Gastroesophageal sphincter (tissue), 4 donors: ENCODE data around the gene NRXN2. TPM values are rescaled to one million over a fixed set of nuclear protein-coding genes. Genes with fewer than 3 reads are reported as not detected.

Experiments used
- ATAC-seq: fragments of 150-250 bp; one replicate; pipeline ENCODE4 v1.9.1; 2016; ENCODE audit warnings: mild to moderate bottlenecking, moderate library complexity
- H3K27ac ChIP-seq, 4 donors: fragments of 200-600 bp; sonication (generic) in 3 of 4; 1 replicate in 3 of 4; 2 replicates in 1 of 4; pipeline ENCODE4 v1.5.1; 2016 to 2019
- H3K27me3 ChIP-seq: fragments of 200-600 bp; sonication (generic); one replicate; pipeline ENCODE4 v1.5.1; 2019
- H3K36me3 ChIP-seq, 2 donors: fragments of 200-600 bp; sonication (generic); one replicate each; pipeline ENCODE4 v1.5.1; 2019; ENCODE audit warnings: control low read depth in 1 of 2
- H3K4me1 ChIP-seq, 3 donors: fragments of 200-600 bp; sonication (generic); 1 replicate in 2 of 3; 2 replicates in 1 of 3; pipeline ENCODE4 v1.5.1; 2016 to 2019; ENCODE audit warnings: control low read depth in 2 of 3
- H3K4me3 ChIP-seq, 2 donors: fragments of 200-600 bp; sonication (generic); one replicate each; pipeline ENCODE4 v1.5.1; 2019; ENCODE audit warnings: mild to moderate bottlenecking in 1 of 2, moderate library complexity in 1 of 2
- H3K9me3 ChIP-seq, 3 donors: fragments of 200-600 bp; sonication (generic); one replicate each; pipeline ENCODE4 v1.5.1; 2017 to 2019; ENCODE audit warnings: control low read depth in 2 of 3
- EP300 ChIP-seq: sonication (generic); formaldehyde crosslinking; IDR thresholded peaks from one replicate; pipeline ENCODE4 v1.6.1; 2017; ENCODE audit warnings: antibody characterized with exemption, mild to moderate bottlenecking
- POLR2A ChIP-seq, 2 donors: fragments of 450-650 bp; IDR thresholded peaks; one replicate each; pipeline ENCODE4 v1.6.1; 2017; ENCODE audit warnings: antibody characterized with exemption in 2 of 2, mild to moderate bottlenecking in 2 of 2, moderate library complexity in 1 of 2
- POLR2AphosphoS5 ChIP-seq: sonication (generic); formaldehyde crosslinking; IDR thresholded peaks from one replicate; pipeline ENCODE4 v1.6.1; 2017; ENCODE audit warnings: antibody characterized with exemption
- WGBS, 2 donors: methylation state at CpG; one replicate each; pipeline ENCODE4 v1.1.5; 2018; ENCODE audit warnings: low coverage in 1 of 2; 5-methylcytosine and 5-hydroxymethylcytosine counted together
- total RNA-seq, 4 donors: library from RNA; depleted of rRNA; stranded (reverse); fragments of >200 nt; gene quantifications; one replicate each; pipeline ENCODE4 v1.1.0, GENCODE V29; 2016
- TF ChIP-seq, protein P1 (sequence below), 4 experiments: fragments of 200-600 bp in 2 of 4; fragments of 450-650 bp in 2 of 4; sonication (generic) in 1 of 4; IDR thresholded peaks; one replicate each; pipeline ENCODE4 v1.5.1; 2017 to 2019; ENCODE audit warnings: antibody characterized with exemption in 4 of 4, mild to moderate bottlenecking in 2 of 4, moderate library complexity in 2 of 4

The NRXN2 gene
- total RNA-seq, 4 donors from 2014 or later: 3.4 to 25.4 (median 5.0) TPM

DNA sequence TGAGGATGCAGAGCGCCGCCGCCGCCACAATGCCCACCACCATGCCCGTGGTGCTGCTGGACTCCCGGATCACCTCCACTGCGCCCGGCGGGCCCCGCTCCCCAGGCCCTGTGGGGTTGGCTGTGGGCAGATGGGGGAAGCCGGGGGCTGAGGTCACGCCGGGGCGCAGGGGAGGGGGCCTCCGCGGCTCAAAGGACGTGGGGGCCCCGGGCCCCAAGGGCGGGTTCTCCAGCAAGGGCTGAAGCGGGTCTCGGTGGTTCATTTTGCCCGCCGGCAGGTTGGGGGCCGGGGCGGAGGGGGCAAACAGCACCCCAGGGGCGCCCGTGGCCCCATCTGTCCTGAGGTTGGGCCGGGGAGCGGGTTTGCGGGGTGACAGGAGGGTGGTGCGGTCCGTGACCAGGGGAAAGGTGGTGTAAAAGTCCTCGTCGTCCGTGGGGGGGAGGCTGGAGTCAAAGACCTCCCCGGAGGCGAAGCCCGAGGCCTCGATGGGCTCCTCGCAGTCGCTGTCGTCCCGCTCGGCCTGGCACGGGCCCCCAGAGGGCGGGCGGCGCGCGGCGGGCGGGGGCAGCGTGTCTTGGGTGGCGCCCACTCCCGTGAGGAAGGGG, 115.5 kb downstream of the NRXN2 start:
- H3K9me3 ChIP-seq: no peaks in the 10 kb centered on the region
- H3K27ac ChIP-seq: peak overlapping the region in 3 of 4 donors; percentile 16 to 57 (median 17)
- ATAC-seq: no peak
- peak overlapping the region; percentile 28 to 40 for H3K4me3 ChIP-seq
- H3K4me1 ChIP-seq: peaks cover 0 to 12% (median 4%) of the 10 kb centered on the region in 3 donors
- TF ChIP-seq POLR2A (IDR thresholded peaks at IDR 0.05): no peak
- TF ChIP-seq POLR2AphosphoS5: no peak
- TF ChIP-seq EP300: no peak
- TF ChIP-seq, protein P1, sequence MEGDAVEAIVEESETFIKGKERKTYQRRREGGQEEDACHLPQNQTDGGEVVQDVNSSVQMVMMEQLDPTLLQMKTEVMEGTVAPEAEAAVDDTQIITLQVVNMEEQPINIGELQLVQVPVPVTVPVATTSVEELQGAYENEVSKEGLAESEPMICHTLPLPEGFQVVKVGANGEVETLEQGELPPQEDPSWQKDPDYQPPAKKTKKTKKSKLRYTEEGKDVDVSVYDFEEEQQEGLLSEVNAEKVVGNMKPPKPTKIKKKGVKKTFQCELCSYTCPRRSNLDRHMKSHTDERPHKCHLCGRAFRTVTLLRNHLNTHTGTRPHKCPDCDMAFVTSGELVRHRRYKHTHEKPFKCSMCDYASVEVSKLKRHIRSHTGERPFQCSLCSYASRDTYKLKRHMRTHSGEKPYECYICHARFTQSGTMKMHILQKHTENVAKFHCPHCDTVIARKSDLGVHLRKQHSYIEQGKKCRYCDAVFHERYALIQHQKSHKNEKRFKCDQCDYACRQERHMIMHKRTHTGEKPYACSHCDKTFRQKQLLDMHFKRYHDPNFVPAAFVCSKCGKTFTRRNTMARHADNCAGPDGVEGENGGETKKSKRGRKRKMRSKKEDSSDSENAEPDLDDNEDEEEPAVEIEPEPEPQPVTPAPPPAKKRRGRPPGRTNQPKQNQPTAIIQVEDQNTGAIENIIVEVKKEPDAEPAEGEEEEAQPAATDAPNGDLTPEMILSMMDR (IDR thresholded peaks at IDR 0.05): no peak
- WGBS, 2 donors: 28% methylated on average over 2 of the region's 55 CpGs; no CpG with 5 or more reads in 1 of the 2 donors
- peaks cover 17% of the 10 kb centered on the region for H3K27me3 ChIP-seq
- H3K36me3 ChIP-seq: no peaks in the 10 kb centered on the region

DNA sequence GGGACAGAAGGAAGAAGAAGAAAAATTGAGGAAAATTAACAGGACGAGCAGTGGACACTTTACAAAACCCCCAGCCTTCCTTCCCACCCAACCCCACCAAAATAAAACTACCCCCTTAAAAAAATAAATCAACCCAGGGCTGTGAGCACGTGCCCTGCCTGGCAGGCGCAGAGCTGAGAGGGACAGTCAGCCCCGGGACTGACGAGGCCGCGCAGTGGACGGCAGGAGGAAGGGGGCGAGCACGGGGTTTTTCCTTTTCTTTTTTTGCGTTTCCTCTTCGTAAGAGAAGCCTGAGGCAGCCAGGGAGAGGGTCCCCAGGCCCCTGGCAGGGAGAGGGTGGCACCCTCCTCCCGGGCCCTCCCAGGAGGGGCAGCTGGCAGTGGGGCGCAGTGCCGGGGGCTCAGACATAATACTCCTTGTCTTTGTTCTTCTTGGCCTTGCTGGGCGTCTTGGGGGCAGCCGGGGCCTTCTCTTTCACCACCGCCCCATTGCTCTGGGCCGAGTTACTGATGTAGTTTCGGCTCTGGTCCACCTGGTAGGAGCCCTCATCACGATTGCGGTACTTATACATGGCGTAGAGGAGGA, 116.1 kb downstream of the NRXN2 start:
- Histone ChIP-seq H3K4me3 (no peak overlapping the region), H3K36me3 (no peaks in the 10 kb centered on the region), H3K9me3 (no peaks in the 10 kb centered on the region), H3K27ac (no peak overlapping the region), H3K4me1 (peaks cover 0 to 12% (median 4%) of the 10 kb centered on the region in 3 donors), H3K27me3 (peaks cover 17% of the 10 kb centered on the region)
- 64 to 69% methylated on average over 4 to 20 of the region's 23 CpGs for WGBS, 2 donors
- ATAC-seq: no peak
- TF ChIP-seq POLR2A (IDR thresholded peaks at IDR 0.05): no peak
- no peak for TF ChIP-seq EP300
- TF ChIP-seq, protein P1 (IDR thresholded peaks at IDR 0.05): no peak
- no peak for TF ChIP-seq POLR2AphosphoS5

DNA sequence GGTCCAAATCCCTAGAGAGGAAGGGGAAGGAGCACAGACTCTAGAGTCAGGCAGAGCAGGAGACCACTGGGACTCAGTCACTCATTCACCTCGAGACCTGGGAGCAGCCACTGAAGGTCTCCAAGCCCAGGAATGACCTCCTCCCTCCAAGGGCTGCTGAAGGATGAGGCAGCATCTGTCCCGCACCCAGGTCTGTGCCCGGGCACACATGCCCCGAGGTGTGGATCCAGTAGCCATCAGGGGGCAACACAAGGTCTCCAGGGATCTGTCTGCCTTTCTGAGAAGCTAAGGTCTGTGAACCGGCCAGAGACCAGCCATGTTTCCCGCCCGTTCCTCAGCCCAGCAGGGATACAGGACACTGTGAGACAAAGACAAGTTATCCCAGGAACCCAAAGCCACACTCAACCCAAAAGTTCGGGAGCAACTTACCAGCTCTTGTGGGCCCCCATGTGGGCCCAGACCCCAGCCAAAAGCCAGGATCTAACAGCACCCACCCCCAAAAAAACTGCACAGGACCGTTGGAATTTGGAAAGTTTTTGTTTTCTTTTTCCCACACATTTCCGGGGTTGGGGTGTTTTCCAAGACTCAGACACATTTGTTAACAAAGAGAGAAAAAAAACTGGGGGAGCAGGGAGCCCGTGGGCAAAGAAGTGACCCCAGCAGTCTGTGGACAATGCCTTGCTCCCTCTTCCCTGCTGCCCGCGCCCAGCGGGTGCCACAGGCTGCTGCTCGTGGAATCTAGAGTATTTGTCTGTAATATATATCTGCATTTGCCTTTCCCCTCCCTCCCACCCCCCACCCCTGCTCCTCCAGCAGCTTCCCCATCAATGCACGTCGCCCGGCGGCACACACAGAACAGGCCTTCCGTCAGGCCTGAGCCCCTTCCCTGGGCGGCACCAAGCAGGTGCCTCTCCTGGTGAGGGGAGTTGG, 117.1 kb downstream of the NRXN2 start:
- no peaks in the 10 kb centered on the region for H3K9me3 ChIP-seq
- no peak overlapping the region for H3K27ac ChIP-seq
- H3K27me3 ChIP-seq: peaks cover 17% of the 10 kb centered on the region
- TF ChIP-seq, protein P1 (IDR thresholded peaks at IDR 0.05): no peak
- no peak for TF ChIP-seq POLR2A (IDR thresholded peaks at IDR 0.05)
- no peak for TF ChIP-seq EP300
- TF ChIP-seq POLR2AphosphoS5: no peak
- no peak for ATAC-seq
- H3K4me3 ChIP-seq: no peak overlapping the region
- 50 to 61% methylated on average over 7 to 9 of the region's 21 CpGs for WGBS, 2 donors
- peaks cover 0 to 12% (median 4%) of the 10 kb centered on the region in 3 donors for H3K4me1 ChIP-seq
- H3K36me3 ChIP-seq: no peaks in the 10 kb centered on the region

DNA sequence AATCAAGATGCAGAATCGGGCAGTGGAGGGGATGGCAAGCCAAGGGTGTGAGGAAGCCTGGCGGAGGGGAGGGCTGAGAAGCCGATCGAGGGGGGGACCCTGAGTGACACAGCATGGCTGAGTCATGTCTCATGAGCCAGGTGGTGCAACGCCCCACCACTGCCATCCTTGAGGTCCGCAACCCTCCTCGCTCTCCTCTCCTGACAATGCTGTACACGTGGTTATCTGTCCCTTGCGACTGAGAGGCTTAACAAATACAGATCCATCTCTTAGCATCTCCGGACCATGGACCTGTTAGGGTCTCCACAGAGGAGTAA, 117.8 kb downstream of the NRXN2 start:
- Histone ChIP-seq H3K36me3 (no peaks in the 10 kb centered on the region), H3K27ac (no peak overlapping the region), H3K9me3 (no peaks in the 10 kb centered on the region), H3K4me3 (no peak overlapping the region), H3K4me1 (peaks cover 0 to 12% (median 4%) of the 10 kb centered on the region in 3 donors), H3K27me3 (peaks cover 17% of the 10 kb centered on the region)
- TF ChIP-seq POLR2A (IDR thresholded peaks at IDR 0.05): no peak
- TF ChIP-seq POLR2AphosphoS5: no peak
- no peak for TF ChIP-seq EP300
- TF ChIP-seq, protein P1 (IDR thresholded peaks at IDR 0.05): no peak
- no peak for ATAC-seq
- 62% methylated on average over 9 of the region's 10 CpGs; no CpG with 5 or more reads in 1 of the 2 donors for WGBS, 2 donors
